Amniotic stem cell (primary cell): ENCODE data around the gene MPHOSPH6.
"Not testable (repeated sequence)": the region's sequence is repeated elsewhere in the genome, so short reads cannot be mapped to it uniquely, and the experiment has no call there.

Source experiments
- DNase-seq: peaks from one replicate; lab custom pipeline; 2025; lab: John Stamatoyannopoulos, UW

MPHOSPH6 gene, protein sequence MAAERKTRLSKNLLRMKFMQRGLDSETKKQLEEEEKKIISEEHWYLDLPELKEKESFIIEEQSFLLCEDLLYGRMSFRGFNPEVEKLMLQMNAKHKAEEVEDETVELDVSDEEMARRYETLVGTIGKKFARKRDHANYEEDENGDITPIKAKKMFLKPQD

DNA sequence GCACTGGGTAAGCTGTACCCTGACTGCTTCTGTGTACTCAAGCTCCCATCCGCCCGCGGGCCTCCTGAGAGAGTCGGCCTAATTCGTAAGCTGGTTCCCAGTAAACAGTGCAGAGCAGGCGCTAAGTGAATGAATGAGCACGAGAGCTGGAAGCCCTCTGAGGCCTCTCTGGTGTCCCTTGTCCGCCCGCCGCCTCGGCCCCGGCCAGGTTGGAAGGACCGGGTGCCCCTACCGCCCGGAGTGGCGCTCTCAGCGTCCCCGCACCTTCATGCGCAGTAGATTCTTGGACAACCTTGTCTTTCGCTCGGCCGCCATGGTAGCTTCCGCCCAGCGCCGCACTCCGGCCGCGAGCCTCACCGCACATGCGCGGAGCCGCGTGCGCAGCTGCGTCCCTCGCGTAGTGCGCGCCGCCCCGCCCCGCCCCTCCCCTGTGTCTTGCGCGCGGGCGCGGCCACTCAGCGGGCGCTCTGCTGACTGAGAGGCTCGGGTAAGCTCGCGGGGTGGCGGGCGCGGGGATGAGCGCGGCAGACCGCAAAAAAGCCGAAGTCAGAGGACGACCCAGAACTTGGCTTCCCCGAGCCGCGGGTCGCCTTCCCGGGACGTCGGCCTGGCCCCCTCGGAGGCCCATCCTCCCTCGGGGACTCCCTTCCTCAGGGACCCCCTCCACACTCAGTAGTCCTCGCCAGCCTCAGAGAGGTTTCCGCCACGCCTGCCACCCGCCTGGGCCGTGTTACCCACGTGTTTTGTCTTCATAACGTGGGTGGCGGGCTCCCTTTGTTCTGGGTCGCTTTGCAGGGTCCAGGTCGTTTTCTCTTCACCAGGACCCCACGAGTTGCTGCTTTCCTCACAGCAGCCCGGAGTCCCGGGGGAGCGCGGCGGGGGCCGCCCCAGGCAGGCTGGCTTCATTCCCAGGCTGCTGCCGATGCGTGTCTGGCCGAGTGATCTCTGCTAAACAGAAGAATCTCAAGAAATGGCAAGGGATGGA, at the start of gene MPHOSPH6:
Gene MPHOSPH6 (minus strand): TSS at position 364 of the 985 bp plus-strand sequence. CDS start 49 bp downstream, at position 315.
- DNase-seq, result peak; percentile 82

DNA sequence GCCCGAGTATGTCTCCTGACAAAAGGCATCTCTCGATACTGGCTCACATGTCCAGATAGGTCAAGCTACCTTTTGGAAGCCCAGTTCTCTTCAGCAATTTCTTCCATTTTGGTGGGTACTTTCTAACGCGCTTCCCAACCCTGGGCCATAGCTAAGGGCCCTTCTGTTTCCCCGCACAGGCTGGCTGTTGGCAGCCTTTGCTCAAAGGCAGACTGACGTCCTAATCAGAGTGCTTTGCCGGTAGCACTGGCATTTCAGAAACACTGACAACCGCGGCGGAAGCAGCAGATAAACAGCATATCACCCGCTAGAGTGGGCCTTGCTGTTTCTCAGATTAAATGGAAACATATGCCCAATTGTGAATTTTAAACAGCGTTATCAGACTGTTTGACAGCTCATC, 49.3 kb upstream of the MPHOSPH6 start:
- DNase-seq, result no peak

DNA sequence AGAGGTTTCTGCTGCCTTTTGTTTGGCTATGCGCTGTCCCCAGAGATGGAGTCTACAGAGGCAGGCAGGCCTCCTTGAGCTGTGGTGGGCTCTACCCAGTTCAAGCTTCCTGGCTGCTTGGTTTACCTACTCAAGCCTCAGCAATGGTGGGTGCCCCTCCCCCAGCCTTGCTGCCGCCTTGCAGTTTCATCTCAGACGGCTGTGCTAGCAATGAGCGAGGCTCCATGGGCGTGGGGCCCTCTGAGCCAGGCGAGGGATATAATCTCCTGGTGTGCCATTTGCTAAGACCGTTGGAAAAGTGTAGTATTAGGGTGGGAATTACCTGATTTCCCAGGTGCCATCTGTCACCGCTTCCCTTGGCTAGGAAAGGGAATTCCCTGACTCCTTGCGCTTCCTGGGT, 39.3 kb upstream of the MPHOSPH6 start:
- DNase-seq, result not testable (repeated sequence)

DNA sequence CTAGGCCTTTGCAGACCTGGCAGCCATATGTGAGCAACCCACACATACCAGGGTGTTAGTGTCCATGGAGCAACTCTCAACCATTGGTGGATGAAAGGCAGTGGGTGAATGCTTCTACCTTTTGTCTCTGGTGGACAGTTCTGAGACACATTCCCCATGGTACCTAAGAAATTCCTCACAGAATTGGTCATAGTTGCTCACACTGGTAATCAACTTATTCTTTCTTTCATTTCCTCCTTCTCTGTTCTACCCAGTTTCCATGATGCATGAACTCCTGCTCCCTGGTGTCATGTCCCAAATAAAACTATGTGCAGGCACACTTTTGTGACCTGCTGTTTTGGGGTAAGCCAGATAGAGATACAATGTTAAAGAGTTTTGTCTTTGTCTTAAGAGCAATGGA, 33.2 kb upstream of the MPHOSPH6 start:
- DNase-seq, result no peak

DNA sequence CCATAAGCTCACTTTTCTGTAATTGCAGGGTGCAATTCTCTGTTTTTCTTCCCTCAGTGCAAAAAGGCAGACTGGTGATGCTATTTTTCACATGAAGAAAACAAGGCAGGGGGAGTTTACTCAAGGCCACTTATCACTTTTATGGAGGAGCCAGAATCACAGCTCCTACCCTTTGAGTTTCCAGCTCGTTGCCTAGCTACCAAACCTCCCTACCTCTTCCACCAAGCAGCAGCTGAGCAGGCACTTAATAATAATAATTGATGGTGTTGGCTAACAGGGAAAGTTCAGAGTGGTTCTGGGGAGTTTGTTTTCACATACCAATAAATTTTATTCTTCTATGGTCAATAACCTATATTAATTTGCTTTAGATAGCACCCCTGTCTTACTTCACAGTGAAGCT, 31.9 kb upstream of the MPHOSPH6 start:
- no peak for DNase-seq

DNA sequence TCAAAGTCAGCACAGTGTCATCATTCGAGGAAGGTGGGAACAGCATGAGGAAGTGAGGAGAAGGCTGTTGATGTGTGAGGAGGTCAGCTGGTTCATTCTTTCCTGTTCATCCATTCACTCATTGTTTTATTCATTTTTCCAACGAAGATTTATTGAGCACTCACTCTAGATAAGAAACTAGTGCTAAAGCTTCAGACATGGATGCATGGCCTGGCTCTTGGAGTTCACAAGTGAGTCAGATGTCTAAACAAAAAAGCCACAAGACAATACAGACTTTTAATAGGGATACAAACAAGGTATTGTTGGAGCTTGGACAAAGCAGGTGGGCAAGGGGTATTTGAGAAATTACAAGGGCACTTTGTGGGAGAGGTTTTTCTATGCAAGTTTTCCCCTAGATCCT, 31.3 kb upstream of the MPHOSPH6 start:
- DNase-seq, result no peak

DNA sequence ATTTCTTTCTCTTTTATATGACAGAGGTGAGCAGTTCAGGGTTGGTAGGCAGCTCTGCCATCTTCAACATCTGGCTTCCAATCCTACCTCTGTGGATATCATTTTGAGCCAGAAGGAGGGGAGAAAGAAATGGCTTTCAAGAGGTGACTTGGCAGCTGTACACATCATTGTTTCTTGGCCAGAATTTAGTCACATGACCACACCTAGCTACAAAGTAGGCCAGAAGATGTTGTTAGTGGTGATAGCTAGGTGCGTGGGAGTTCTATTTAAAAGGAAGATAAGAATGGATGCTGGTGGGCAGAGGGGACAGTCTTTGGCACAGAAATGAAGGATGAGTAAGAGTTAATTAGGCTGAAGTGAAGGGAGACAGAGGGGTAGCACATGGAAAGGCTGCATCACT, 29.2 kb upstream of the MPHOSPH6 start:
- no peak for DNase-seq

DNA sequence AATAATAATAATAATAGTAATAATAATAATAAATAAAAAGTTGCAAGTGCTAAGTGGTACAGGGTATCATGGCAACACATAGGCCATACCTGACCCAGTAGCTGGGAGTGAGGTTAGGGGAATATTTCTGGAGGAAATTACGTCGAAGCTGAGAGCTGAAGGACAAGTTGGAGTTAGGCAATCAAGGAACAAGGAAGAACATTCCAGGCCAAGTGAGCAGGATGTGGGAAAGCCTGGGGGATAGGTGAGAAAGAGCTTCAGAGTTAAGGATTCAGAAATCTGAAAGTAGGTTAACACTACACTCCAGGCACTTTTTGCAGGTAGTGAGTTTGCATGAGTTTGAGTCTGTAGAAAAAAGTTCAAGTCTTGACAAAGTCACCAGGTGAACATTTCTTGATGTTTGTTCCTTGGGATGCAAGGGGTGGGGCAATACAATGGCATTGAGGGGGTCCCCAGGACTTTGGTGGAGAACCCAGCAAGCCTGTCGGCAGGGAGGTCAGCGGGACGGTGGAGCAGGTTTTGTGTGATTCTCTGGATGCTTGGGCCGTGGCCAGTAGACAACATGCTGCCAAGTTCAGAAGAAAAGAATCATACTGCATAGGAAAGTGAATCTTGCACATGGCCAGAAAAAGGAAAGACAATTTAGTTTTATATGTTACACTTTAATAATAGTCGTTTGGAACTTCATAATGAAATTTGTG, 27.7 kb upstream of the MPHOSPH6 start:
- DNase-seq, result no peak

DNA sequence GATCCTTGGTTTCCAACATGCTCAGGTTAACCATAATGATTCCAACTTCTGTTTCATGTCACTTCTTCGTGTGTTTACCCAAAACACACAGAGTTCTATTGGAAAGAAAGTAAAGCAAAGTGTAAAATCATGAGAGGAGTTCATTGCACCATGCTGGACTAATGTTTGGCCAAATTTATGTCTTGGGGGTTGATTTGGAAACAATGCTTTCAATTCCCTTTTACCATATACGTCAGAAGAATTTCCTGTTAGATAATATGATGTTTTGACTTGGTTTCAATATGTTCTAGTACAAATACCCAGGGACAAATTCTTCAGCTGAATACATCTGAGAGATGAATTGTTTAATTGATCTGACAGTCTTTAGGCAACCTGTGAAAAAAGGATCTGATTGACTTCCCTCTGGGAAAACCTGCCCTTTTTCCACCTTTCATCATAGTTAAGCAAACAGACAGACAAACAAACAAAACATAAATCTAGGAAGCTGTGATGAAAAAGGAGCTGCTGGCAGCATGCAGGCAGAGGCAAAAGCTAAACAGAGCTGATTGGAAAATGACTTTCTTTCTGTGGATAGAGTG, 26.0 kb upstream of the MPHOSPH6 start:
- DNase-seq, result no peak

DNA sequence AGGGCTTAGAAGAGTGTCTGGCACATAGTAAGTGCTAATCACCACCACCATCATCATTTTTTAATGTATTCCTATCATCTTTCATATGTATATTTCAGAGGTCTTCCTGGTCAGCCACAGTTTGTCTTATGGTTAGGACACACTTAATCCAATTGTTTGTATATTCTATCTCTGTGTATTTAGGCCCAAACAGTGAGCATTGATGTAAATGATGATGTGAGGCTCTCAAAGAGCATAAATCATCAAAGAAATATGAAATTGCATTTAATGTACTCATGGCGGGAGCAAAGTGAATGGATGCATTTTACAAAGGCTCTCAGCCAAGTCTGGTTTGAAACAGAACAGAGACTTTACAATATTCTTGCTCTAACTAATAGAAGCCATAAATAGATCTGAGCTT, 24.1 kb upstream of the MPHOSPH6 start:
- DNase-seq, result no peak

DNA sequence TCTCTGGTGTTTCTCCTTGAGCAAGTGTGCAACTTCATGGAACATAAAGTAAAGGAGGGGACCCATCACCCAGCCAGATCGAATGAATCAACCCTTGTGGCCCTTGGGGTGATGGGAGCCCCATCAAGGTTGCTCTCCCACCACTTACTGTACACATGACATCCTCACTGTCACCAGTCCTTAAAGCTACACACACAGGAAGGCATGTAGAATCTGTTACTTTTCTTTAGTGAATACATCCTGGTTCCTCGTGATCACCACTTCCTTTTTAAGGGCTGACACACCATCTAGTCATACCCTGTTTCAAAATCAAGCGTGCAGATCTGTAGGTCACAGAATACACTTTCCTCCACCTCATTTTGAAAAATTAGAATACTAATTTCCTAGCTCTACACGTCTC, 22.6 kb upstream of the MPHOSPH6 start:
- no peak for DNase-seq

DNA sequence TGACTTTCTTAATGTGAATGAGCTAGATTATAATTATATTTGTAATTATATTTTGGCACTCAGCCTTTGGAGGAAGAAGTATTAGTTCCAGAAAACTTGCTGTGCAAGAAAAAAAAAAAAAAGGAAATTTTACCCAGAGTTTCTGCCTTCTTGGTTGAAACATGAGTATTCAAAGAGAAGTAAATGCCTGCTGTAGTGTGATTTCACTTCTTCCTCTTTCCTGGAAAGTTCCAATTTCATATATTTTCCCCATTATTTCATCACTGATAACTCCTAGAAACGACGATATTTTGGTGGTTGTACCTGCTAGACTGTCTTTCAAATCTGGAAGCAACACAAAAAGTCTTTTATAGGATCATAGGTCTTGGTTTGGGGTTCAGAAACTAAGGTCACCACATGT, 20.4 kb upstream of the MPHOSPH6 start:
- DNase-seq, result no peak

DNA sequence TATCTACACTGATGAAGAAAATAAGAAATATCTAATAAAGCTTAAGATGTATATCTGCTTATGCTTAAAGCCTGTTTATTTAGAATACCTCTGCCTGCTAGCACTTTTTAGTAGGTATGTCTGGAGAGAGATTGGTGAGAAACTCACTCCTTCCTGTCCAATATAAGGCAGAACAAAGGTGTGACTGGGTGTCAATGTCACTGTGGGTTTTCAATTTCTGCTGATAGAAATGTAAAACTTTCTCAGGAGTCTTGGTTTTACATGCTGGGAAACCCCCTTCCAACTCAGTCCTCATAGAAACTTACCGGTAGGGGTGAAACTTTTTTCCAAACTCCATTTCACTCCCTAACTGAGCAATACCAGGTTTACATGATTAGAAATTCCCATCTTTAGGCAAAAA, 17.8 kb upstream of the MPHOSPH6 start:
- DNase-seq, result no peak

DNA sequence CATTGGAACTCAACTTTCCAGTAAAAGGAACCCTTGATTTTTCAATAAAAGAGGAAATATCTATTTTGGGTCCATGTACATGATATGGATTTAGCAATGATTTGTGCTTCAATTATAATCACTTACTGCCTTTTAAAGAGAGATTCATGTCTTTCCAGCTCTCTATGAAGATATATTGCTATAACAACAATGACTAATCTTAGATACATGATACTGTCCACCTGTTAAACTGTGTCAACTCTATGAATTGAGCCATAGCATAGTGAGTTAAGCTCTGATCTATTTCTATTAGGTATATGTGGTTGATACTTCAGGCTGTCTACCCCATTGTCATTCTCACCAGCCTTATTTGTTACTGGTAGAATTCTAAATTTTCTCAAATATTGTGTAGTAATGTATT, 15.0 kb upstream of the MPHOSPH6 start:
- DNase-seq, result no peak

DNA sequence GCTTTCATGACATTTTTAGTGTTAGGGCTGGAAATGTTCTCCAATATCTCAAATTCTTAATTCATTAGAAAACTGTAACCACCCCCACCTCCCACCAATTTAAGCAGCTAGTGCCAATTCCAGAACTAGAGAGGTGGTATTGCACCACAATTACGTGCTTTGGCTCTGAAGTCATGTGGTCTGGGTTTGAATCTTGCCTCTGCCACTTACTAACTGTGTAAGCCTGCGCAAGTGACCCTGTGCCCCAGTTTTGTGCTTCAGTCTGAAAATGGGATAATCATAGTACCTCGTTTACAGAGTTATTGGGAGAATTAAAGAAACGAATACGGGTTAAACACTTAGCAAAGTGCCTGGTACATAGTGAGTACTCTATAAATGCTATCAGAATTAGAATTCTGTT, 14.2 kb upstream of the MPHOSPH6 start:
- no peak for DNase-seq

DNA sequence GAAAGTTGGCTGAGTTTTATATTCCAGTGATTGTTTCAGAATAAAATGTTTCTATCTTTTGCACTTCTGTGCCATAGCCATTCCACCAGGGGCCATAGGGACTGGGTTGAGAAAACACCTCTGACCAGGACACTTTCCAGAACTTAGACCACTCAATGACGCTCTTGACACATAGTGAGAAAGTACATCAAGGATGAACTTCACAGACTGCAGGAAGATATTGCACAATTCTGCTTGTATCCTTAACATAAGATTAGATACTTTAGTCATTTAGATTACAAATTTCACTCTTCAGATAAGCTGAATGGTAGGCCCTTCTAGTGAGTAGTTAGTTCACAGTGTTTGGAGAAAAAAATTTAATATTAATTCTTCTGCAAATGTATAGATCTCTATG, 13.0 kb upstream of the MPHOSPH6 start:
- DNase-seq, result no peak

DNA sequence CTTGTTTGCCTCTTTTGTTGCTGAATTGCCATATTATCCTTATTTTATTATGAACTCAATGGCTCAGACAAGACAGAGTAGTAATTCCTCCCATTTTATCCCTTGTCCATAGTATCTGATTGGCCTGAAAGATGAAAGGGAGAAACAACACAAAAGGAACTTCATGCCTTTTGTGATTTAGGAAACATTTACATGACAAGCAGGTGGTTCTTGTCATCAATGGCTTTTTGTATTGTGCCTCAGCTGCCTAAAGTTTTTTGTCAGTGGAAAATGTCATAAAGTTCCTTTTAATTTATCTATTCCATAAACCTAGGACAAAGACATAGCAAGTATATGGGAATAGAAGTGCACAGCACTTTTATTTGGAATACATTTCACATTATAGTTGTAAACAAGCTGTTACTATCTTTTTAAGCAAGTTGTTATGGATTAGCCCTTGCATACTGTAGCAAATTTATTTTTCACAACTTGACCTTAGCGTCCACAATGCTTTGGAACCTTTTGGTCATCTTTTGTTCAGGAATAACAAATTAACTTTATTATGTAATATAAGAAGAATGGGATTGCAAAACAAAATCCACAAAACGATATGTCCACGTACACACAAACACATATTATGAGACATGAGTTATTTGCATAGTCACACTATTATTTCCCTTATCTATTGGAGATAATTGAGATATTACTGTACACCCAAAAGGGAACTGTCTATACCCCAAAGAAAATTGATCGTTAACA, 12.4 kb upstream of the MPHOSPH6 start:
- no peak for DNase-seq

DNA sequence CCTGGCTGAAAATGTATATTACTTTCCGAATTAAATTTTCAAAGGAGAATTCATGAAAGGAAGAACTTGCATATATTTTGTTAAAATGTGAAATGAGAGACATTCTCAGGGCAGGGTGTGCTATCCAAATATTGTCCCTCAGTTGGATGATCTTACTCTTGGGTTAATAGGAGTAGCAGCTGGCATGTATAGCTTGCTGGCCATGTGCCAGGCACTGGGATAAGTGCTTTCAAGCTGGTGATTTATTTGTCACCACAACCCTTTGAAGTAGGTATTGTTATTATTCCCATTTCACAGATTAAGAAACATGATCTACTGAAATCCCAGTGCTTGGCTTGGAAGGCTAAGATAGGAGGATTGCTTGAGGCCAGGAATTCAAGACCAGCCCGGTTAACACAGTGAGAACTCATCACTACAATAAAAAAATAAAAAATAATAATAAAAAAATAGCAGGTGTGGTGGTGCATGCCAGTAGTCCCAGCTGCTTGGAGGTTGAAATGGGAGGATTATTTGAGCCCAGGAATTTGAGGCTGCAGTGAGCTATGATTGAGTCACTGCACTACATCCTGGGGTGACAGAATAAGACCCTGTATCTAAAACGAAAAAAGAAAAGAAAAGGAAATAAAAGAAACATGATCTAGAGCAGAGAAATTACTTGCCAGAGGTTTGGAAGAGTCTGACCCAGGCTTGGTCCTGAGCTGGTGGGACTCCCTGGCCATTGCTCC, 11.6 kb upstream of the MPHOSPH6 start:
- no peak for DNase-seq

DNA sequence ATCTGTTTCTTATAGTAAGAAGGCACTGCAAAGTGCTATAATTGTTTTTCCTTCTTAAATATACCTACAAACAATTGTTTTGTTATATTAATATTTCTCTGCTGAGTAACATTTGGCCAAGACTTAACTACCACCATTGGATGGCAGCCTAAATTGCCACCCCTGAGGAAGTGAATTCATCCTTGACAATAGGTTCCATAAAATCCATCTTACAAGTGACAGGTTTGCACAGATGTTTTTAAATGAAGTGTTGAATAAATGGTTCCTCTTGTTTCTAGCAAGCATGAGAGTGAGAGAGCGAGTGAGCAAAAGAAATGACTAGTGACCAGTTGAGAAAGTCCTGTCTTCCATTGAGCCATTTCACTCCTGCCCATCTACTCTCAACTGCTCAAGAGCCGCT, 8.3 kb upstream of the MPHOSPH6 start:
- DNase-seq, result no peak

DNA sequence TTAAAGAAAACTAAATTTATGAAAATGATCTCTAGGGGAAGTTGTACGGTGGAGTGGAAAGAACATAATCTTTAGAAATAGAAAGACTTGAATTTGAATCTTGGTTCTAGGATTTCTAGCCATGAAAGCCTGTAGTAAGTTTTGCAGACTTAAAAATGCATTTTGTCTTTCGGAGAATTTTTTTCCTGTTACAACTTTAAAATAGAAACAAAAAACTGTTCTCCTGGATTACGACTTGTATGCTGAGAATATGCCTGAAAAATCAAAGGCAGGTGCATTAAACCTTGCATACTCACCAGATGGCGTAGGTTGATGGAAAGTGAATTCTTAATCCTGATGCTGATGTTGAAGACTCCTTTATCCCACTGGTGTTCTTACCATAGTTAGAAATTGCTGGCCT, 7.5 kb upstream of the MPHOSPH6 start:
- DNase-seq, result no peak

DNA sequence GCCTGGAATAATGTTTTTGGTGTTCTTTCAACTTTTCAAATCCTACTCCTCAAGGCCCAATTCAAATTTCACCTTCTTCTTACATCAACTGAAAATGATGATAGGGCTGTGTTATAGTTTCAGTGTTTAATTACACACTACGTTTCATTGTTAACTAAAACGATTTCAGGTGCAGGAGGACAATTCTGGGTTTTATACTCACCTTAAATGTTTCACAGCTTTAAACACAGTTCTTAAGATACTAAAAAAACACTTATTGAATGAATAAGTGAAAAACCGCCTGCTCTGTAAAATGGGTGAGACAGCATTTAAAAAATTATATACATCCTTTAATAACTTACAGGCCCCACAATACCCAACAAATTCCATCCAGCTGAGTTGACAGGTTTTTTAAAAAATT, 6.2 kb upstream of the MPHOSPH6 start:
- no peak for DNase-seq
